ENCODE measurements around the gene RMND5B.
"Not testable (repeated sequence)": the region's sequence is repeated elsewhere in the genome, so short reads cannot be mapped to it uniquely, and the experiment has no call there.

Gene RMND5B

GRCh38 chr5:178177569-178177968 is 46.8 kb downstream of the RMND5B start:
- DNase-seq = no peak

DNA sequence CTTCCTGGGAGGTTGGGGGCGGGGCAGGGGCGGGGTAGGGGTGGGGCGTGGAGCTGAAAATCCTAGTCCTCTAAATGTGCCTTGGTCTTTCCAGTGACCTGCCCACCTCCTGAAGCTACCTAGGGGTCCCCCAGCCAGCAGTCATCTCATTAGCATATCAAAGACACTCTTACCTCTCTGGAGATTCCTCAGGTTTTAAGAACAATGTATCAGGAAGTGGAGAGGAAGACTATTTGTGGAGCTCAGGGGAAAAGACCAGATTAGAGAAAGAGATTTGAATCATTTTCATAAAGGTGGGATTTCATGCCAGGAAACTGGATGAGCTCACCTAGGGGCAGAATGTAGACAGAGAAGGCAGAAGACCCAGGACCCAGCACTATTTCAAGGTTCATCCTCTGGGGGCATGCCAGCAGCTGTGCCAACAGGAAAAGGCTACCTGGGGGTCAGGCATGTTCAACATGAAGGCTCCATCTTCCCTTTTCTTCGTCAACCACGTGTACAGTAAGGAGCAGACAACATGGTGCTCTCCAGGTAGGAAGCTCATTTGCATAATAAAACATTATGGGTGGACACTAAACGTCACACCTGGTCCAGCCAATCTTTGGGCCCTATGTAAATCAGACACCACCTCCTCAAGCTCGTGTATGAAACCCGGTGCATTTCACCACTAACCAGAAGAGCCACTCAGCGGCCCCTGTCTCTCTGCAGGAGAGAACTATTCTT is 49.5 kb downstream of the RMND5B start:
- no peak for DNase-seq

DNA sequence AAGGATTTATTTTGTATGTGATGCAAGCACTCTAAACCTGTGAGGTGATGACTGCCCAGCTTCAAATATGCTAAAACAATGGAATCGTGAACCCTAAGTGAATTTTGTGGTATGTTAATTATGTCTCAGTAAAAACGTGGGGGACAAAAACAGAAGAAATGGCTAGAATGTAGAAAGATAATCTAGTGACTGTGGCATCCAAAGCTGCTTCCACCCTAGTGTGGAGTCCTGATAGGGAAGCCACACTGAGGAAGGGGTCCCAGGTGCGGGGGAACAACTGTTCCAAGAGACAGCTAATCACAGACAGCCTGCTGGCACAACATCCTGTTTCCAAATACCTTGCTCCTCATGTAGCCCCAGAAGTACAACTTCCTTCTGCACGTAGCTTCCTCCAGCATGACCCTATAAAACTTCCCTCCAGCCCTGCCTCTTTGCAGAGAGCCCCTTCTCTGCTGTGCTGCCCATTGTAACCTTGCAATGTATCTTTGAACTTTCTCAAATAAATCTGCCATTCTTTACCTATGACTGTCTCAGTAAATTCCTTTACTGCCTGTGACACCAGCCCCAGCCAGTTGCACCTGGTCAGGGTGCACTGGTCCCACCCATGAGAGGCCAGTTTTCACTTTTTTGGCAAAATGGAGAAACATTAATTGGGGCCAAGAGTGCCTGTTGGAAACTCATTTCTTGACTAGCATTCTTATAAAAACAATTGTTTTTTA is 51.5 kb downstream of the RMND5B start:
- DNase-seq = no peak

GRCh38 chr5:178186427-178186826 is 55.6 kb downstream of the RMND5B start:
- DNase-seq = no peak

DNA sequence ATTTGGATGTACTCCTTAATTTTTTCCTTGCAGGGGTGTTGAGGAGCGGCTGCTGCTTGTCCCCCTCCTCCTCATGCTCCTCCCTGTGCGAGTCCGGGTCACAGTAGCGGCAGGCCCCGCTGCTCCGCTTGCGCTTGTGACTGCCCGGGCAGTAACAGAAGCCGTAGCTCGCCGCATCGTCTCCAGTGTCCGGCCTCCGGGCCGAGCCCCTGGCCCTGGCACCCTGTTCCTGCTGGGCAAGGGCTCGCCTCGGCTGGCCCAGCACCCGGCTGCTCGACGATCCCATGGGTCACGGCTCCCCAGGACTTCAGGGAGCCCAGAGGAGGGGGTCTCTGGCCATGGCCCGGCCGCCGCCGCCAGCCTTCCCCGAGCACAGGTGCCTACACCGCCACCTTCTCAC is 56.2 kb downstream of the RMND5B start, which contains the start of gene GMCL2:
Gene GMCL2 (minus strand): TSS at position 358 of the 400 bp plus-strand sequence. CDS start 72 bp downstream, at position 286.
- DNase-seq = no peak

DNA sequence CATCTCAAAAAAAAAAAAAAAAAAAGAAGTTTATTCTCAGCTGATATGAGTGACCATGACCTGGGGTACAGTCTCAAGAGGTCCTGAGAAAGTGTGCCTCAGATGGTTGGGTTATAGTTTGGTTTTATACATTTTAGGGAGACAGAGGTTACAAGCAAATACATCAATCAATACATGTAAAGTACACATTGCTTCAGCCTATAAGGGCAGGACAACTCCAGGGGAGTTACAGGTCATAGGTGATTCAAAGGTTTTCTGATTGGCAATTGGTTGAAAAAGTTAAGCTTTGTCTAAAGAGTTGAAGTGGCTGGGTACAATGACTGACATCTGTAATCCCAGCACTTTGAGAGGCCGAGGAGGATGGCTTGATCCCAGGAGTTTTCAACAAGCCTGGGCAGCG is 58.6 kb downstream of the RMND5B start:
- DNase-seq = no peak

- DNase-seq = no peak
Observed at GRCh38 chr5:178191661-178192060, 60.8 kb downstream of the RMND5B start.

- no peak for DNase-seq
Observed at GRCh38 chr5:178192244-178192643, 61.4 kb downstream of the RMND5B start.

DNA sequence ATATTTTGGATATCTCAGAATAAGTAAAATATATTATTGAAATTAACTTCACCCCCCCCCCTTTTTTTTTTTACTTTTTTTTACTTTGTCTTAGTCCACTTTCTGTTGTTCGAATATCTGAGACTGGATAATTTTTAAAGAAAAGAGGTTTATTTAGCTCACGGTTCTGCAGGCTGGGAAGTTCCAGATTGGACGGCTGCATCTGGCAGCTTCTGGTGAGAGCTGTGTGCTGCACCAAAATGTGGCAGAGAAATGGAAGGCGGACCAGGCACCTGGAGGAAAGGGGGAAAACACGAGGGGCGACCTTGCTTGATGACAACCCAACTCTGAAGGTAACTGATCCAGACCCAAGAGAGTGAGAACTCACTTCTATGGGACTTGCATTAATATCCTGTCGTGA is 62.0 kb downstream of the RMND5B start:
- DNase-seq = no peak

DNA sequence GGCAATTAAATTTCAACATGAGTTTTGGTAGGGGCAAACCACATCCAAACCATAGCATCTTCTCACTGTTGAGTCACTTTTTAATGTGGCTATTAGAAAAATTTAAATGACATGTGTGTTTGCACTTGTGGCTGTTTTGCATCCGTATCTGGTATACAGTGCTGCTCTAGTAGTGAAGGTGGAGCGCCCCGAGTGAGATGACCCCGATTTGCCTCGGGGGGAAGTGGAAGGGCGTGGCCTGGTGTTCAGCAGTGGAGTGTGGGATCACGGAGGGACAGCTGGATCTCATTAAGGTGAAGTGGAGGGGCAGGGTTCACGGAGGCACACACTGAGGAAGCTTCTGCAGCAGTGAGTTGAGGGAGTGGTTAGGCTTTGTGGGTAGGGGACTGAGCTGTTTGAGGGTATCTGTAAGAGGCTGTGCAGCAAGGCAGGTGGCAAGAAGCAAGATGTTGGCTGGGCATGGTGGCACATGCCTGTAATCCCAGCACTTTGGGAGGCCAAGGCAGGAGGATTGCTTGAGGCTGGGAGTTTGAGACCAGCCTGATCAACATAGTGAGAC is 62.5 kb downstream of the RMND5B start:
- DNase-seq = no peak

- DNase-seq = no peak
Observed at GRCh38 chr5:178194026-178194425, 63.2 kb downstream of the RMND5B start.

GRCh38 chr5:178196281-178196812 is 65.5 kb downstream of the RMND5B start:
- DNase-seq = no peak

DNA sequence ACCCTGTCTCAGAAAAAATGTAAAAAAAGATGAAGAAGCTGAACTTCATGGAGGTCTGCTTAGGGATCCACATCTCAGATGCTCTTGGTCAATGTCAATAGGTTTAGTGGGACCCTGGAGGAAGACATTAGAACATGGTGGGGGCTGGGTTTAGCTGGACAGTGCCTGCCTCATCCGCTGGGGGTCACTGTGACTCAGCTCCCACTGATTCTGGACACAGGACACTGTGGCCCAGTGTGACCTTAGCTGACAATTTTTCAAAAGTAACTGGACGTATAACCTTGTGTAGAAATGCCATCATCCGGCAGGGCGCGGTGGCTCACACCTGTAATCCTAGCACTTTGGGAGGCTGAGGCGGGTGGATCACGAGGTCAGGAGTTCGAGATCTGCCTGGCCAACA is 66.2 kb downstream of the RMND5B start:
- no peak for DNase-seq

- not testable (repeated sequence) for DNase-seq
Observed at GRCh38 chr5:178198151-178198550, 67.3 kb downstream of the RMND5B start.

GRCh38 chr5:178198706-178199105 is 67.9 kb downstream of the RMND5B start:
- no peak for DNase-seq

GRCh38 chr5:178199581-178200434 is 69.0 kb downstream of the RMND5B start:
- DNase-seq = no peak
